HepG2 (cell line): Measurements from ENCODE around the gene NEIL1. TPM values are rescaled to one million over a fixed set of nuclear protein-coding genes. Genes with fewer than 3 reads are reported as not detected.

Experiments used
- AGO2 ChIP-seq: fragments of 200-400 bp; formaldehyde crosslinking; optimal IDR thresholded peaks from 2 replicates; pipeline ENCODE3; 2017; ENCODE audit warnings: mild to moderate bottlenecking, low read depth, low read length, moderate library complexity
- AKAP8 ChIP-seq: sonication (generic); formaldehyde crosslinking; IDR thresholded peaks from 2 replicates; pipeline ENCODE4 v1.5.1; 2020; ENCODE audit warnings: mild to moderate bottlenecking, missing genetic modification reagents
- BATF2 ChIP-seq: sonication (generic); formaldehyde crosslinking; IDR thresholded peaks from 2 replicates; pipeline ENCODE4 v1.8.0; 2022; ENCODE audit warnings: mild to moderate bottlenecking, missing genetic modification reagents, moderate library complexity
- HOXA7 ChIP-seq: sonication (generic); formaldehyde crosslinking; IDR thresholded peaks from 2 replicates; pipeline ENCODE4 v1.8.1; 2022; ENCODE audit warnings: mild to moderate bottlenecking, missing genetic modification reagents, moderate library complexity
- KDM6A ChIP-seq: IDR thresholded peaks from 2 replicates; pipeline ENCODE4 v1.6.1; 2016; ENCODE audit warnings: low read depth
- MXD1 ChIP-seq: sonication (generic); formaldehyde crosslinking; IDR thresholded peaks from 2 replicates; pipeline ENCODE4 v1.4.0; 2020; ENCODE audit warnings: mild to moderate bottlenecking, missing genetic modification reagents
- NFIB ChIP-seq: sonication (generic); formaldehyde crosslinking; IDR thresholded peaks from 2 replicates; pipeline ENCODE4 v1.9.0; 2021; ENCODE audit warnings: missing genetic modification reagents, mild to moderate bottlenecking, borderline replicate concordance
- NR1H2 ChIP-seq: sonication (generic); formaldehyde crosslinking; IDR thresholded peaks from 2 replicates; pipeline ENCODE4 v1.8.1; 2022; ENCODE audit warnings: low read depth, missing genetic modification reagents, borderline replicate concordance
- TAF1 ChIP-seq: sonication (generic); formaldehyde crosslinking; IDR thresholded peaks from 2 replicates; pipeline ENCODE4 v1.4.0; 2020; ENCODE audit warnings: missing genetic modification reagents
- THRA ChIP-seq: sonication (generic); formaldehyde crosslinking; IDR thresholded peaks from 2 replicates; pipeline ENCODE4 v1.4.0; 2020; ENCODE audit warnings: missing genetic modification reagents, borderline replicate concordance
- ZFAT ChIP-seq: sonication (generic); formaldehyde crosslinking; conservative IDR thresholded peaks from 2 replicates; pipeline ENCODE4 v1.8.1; 2023; ENCODE audit warnings: missing genetic modification reagents, inconsistent platforms
- ZNF24 ChIP-seq: fragments of 450-650 bp; IDR thresholded peaks from 2 replicates; pipeline ENCODE4 v1.6.1; 2017; ENCODE audit warnings: antibody characterized with exemption, mild to moderate bottlenecking
- ZNF510 ChIP-seq: sonication (generic); formaldehyde crosslinking; IDR thresholded peaks from 2 replicates; pipeline ENCODE4 v1.4.0; 2020; ENCODE audit warnings: low read depth, mild to moderate bottlenecking, missing genetic modification reagents
- ZNF562 ChIP-seq: sonication (generic); formaldehyde crosslinking; IDR thresholded peaks from 2 replicates; pipeline ENCODE4 v1.8.0; 2022; ENCODE audit warnings: missing genetic modification reagents, borderline replicate concordance
- ZNF563 ChIP-seq: sonication (generic); formaldehyde crosslinking; IDR thresholded peaks from 2 replicates; pipeline ENCODE4 v1.8.0; 2022; ENCODE audit warnings: mild to moderate bottlenecking, moderate library complexity, missing genetic modification reagents
- ZNF646 ChIP-seq: sonication (generic); formaldehyde crosslinking; IDR thresholded peaks from 2 replicates; pipeline ENCODE4 v1.9.0; 2021; ENCODE audit warnings: mild to moderate bottlenecking, missing genetic modification reagents
- ZNF746 ChIP-seq: sonication (generic); formaldehyde crosslinking; IDR thresholded peaks from 2 replicates; pipeline ENCODE4 v1.8.0; 2022; ENCODE audit warnings: mild to moderate bottlenecking, missing genetic modification reagents
- polyA plus RNA-seq, 8 experiments: library from polyadenylated mRNA; depleted of rRNA in 3 of 8; stranded (reverse) in 7 of 8; unstranded in 1 of 8; fragments of >200 nt; fragmentation: Illumina TruSeq in 4 of 8; extraction: Trizol in 4 of 8; gene quantifications; 2 replicates each; pipeline versions ENCODE4 v1.2.1 to v1.2.3, GENCODE V29; 2011 to 2016; ENCODE audit warnings: low read depth in 4 of 8, missing spikeins in 1 of 8, mixed read lengths in 1 of 8; ENCODE audit not compliant: insufficient read depth in 1 of 8
- total RNA-seq, 5 experiments: library from RNA; depleted of rRNA; stranded (reverse); fragments of >200 nt; fragmentation: Illumina TruSeq; extraction: Trizol; gene quantifications; 2 replicates each; pipeline ENCODE4 v1.2.3, GENCODE V29; 2016; ENCODE audit warnings: low read depth in 1 of 5

NEIL1 gene
- total and polyA plus RNA-seq, 2 of the 13 experiments (the other 11 are each of a cell fraction or from before 2014, with no cell fraction given), result 10.4 to 15.5 TPM

- TF ChIP-seq NFIB (CRISPR knock-in tag) (no peak), TAF1 (CRISPR knock-in tag) (peak; percentile 77), ZNF646 (CRISPR knock-in tag) (no peak), BATF2 (CRISPR knock-in tag) (0 out of 2 replicates have a peak, but pooled peaks have one; percentile 27), ZNF746 (CRISPR knock-in tag) (peak; percentile 87), AGO2 (no peak), ZNF563 (CRISPR knock-in tag) (peak; percentile 62; the same call in 1 of the 2 replicates), MXD1 (CRISPR knock-in tag) (0 out of 2 replicates have a peak, but pooled peaks have one; percentile 36), ZNF510 (peak; percentile 65; the same call in 1 of the 2 replicates), NR1H2 (no peak), ZNF562 (CRISPR knock-in tag) (no peak), THRA (peak; percentile 62; the same call in 1 of the 2 replicates), HOXA7 (CRISPR knock-in tag) (no peak), KDM6A (no peak), AKAP8 (CRISPR knock-in tag) (no peak), ZNF24 (no peak), ZFAT (no peak)
These were observed 11.0 kb upstream of the NEIL1 start, which contains the start of gene COMMD4 (continued) for GRCh38 chr15:75335705-75336355.
